Gastroesophageal sphincter (tissue), 3 donors: ENCODE results near the gene NFATC2IP.

Experiments
- CTCF ChIP-seq, 4 experiments: fragments of 200-600 bp in 2 of 4; fragments of 450-650 bp in 2 of 4; sonication (generic) in 1 of 4; IDR thresholded peaks; one replicate each; pipeline ENCODE4 v1.5.1; 2017 to 2019; ENCODE audit warnings: antibody characterized with exemption in 4 of 4, mild to moderate bottlenecking in 2 of 4, moderate library complexity in 2 of 4
- EP300 ChIP-seq: sonication (generic); formaldehyde crosslinking; IDR thresholded peaks from one replicate; pipeline ENCODE4 v1.6.1; 2017; ENCODE audit warnings: antibody characterized with exemption, mild to moderate bottlenecking
- POLR2A ChIP-seq, 2 donors: fragments of 450-650 bp; IDR thresholded peaks; one replicate each; pipeline ENCODE4 v1.6.1; 2017; ENCODE audit warnings: antibody characterized with exemption in 2 of 2, mild to moderate bottlenecking in 2 of 2, moderate library complexity in 1 of 2
- POLR2AphosphoS5 ChIP-seq: sonication (generic); formaldehyde crosslinking; IDR thresholded peaks from one replicate; pipeline ENCODE4 v1.6.1; 2017; ENCODE audit warnings: antibody characterized with exemption

GRCh38 chr16:28977703-28978662 is 27.2 kb downstream of the NFATC2IP start:
- TF ChIP-seq CTCF (IDR thresholded peaks at IDR 0.05): no peak
- TF ChIP-seq POLR2A (IDR thresholded peaks at IDR 0.05): no peak
- no peak for TF ChIP-seq EP300
- TF ChIP-seq POLR2AphosphoS5: no peak
